ENCODE measurements around the gene OSBPL8.

Gene OSBPL8

DNA sequence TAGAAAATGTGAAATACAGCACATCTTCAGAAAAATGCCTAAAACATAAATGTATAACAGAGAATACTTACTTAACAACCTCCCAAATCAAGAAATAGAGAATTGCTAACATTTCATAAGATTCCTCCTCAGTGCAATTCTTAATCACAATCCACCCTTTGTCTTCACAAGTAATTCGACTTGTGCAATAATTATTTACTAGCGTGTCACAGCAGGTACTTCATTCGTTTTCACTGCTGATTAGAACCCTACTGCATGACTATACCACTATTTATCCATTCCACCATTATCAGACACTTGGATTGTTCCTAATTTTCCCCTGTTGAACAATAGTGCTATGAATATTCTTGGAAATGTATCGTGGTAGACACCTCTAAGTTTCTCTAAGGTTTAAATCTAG lies 146.4 kb downstream of the OSBPL8 start:
- Histone ChIP-seq H3K4me1 (ENCODE audit: control insufficient read depth, insufficient read depth, low read length) (peaks cover 7% of the 10 kb centered on the region), H3K9me3 (ENCODE audit: control insufficient read depth, low read length) (no peaks in the 10 kb centered on the region), H3K27me3 (replicated peaks; ENCODE audit: control insufficient read depth, insufficient read depth, low read length) (no peaks in the 10 kb centered on the region), H3K4me3 (ENCODE audit: low read length) (no peak overlapping the region), H3K36me3 (ENCODE audit: control insufficient read depth, insufficient read depth, low read length, severe bottlenecking) (no peaks in the 10 kb centered on the region), H3K9ac (ENCODE audit: low read length) (no peak overlapping the region)
- no peak for DNase-seq (ENCODE audit: low read depth)

DNA sequence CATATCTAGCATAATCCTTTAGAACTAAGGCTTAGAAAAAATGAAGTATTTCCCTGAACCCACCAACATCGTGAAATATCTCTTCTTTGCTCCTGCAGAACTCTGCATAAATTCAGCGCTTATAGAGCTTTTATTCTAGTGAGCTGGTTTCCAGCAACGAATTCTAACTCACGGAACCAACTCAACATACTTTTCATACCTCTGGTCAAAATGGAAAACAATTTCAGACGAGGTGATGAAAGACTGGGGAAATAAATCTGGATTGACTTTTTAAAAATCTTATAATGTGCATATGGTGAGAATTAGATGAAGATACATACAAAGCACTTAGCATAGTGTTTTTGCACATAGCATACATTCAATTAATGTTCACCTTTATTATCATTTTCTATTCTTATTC lies 148.8 kb downstream of the OSBPL8 start:
- DNase-seq (ENCODE audit: low read depth), result no peak
- no peak overlapping the region for H3K4me3 ChIP-seq (ENCODE audit: low read length)
- no peaks in the 10 kb centered on the region for H3K9me3 ChIP-seq (ENCODE audit: control insufficient read depth, low read length)
- H3K36me3 ChIP-seq (ENCODE audit: control insufficient read depth, insufficient read depth, low read length, severe bottlenecking), result peaks cover 6% of the 10 kb centered on the region
- peaks cover 7% of the 10 kb centered on the region for H3K4me1 ChIP-seq (ENCODE audit: control insufficient read depth, insufficient read depth, low read length)
- H3K27me3 ChIP-seq (replicated peaks; ENCODE audit: control insufficient read depth, insufficient read depth, low read length), result no peaks in the 10 kb centered on the region
- no peak overlapping the region for H3K9ac ChIP-seq (ENCODE audit: low read length)

GRCh38 chr12:76410371-76410770 lies 149.2 kb downstream of the OSBPL8 start:
- no peak for DNase-seq (ENCODE audit: low read depth)
- Histone ChIP-seq H3K9ac (ENCODE audit: low read length) (no peak overlapping the region), H3K36me3 (ENCODE audit: control insufficient read depth, insufficient read depth, low read length, severe bottlenecking) (peaks cover 6% of the 10 kb centered on the region), H3K9me3 (ENCODE audit: control insufficient read depth, low read length) (no peaks in the 10 kb centered on the region), H3K4me3 (ENCODE audit: low read length) (no peak overlapping the region), H3K4me1 (ENCODE audit: control insufficient read depth, insufficient read depth, low read length) (peaks cover 7% of the 10 kb centered on the region), H3K27me3 (replicated peaks; ENCODE audit: control insufficient read depth, insufficient read depth, low read length) (no peaks in the 10 kb centered on the region)

- Histone ChIP-seq H3K27me3 (replicated peaks; ENCODE audit: control insufficient read depth, insufficient read depth, low read length) (no peaks in the 10 kb centered on the region), H3K9ac (ENCODE audit: low read length) (no peak overlapping the region), H3K36me3 (ENCODE audit: control insufficient read depth, insufficient read depth, low read length, severe bottlenecking) (peaks cover 7% of the 10 kb centered on the region), H3K4me3 (ENCODE audit: low read length) (no peak overlapping the region), H3K4me1 (ENCODE audit: control insufficient read depth, insufficient read depth, low read length) (peaks cover 7% of the 10 kb centered on the region), H3K9me3 (ENCODE audit: control insufficient read depth, low read length) (no peaks in the 10 kb centered on the region)
- no peak for DNase-seq (ENCODE audit: low read depth)
Observed at GRCh38 chr12:76409074-76409473, 150.5 kb downstream of the OSBPL8 start.

DNA sequence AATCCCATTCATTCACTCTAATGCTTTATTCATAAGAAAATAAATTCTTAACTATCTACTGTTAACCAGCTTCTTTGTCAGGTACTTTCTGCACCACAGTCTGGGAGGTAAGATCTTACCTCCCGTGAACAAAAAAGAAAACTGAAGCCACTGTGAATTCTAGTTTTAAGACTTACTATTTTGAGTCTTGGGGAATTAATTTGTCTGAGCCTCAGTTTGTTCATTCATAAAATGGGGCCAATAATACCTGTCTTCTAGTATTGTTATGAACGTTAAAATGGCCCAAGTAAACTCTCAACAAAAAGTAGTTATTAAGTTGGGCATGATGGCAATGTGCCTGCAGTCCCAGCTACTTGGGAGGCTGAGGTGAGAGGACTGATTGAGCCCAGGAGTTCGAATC lies 151.9 kb downstream of the OSBPL8 start:
- no peak overlapping the region for H3K4me3 ChIP-seq (ENCODE audit: low read length)
- H3K9ac ChIP-seq (ENCODE audit: low read length), result no peak overlapping the region
- H3K36me3 ChIP-seq (ENCODE audit: control insufficient read depth, insufficient read depth, low read length, severe bottlenecking), result peaks cover 10% of the 10 kb centered on the region
- H3K4me1 ChIP-seq (ENCODE audit: control insufficient read depth, insufficient read depth, low read length), result peaks cover 7% of the 10 kb centered on the region
- H3K27me3 ChIP-seq (replicated peaks; ENCODE audit: control insufficient read depth, insufficient read depth, low read length), result no peaks in the 10 kb centered on the region
- H3K9me3 ChIP-seq (ENCODE audit: control insufficient read depth, low read length), result no peaks in the 10 kb centered on the region
- DNase-seq (ENCODE audit: low read depth), result no peak

- Histone ChIP-seq H3K4me3 (ENCODE audit: low read length) (no peak overlapping the region), H3K9ac (ENCODE audit: low read length) (no peak overlapping the region), H3K4me1 (ENCODE audit: control insufficient read depth, insufficient read depth, low read length) (no peaks in the 10 kb centered on the region), H3K27me3 (replicated peaks; ENCODE audit: control insufficient read depth, insufficient read depth, low read length) (no peaks in the 10 kb centered on the region), H3K9me3 (ENCODE audit: control insufficient read depth, low read length) (no peaks in the 10 kb centered on the region), H3K36me3 (ENCODE audit: control insufficient read depth, insufficient read depth, low read length, severe bottlenecking) (peaks cover 37% of the 10 kb centered on the region)
- no peak for DNase-seq (ENCODE audit: low read depth)
Observed at GRCh38 chr12:76402259-76402658, 157.3 kb downstream of the OSBPL8 start.

- H3K9me3 ChIP-seq (ENCODE audit: control insufficient read depth, low read length), result no peaks in the 10 kb centered on the region
Observed at GRCh38 chr12:76400136-76400535, 159.4 kb downstream of the OSBPL8 start.

DNA sequence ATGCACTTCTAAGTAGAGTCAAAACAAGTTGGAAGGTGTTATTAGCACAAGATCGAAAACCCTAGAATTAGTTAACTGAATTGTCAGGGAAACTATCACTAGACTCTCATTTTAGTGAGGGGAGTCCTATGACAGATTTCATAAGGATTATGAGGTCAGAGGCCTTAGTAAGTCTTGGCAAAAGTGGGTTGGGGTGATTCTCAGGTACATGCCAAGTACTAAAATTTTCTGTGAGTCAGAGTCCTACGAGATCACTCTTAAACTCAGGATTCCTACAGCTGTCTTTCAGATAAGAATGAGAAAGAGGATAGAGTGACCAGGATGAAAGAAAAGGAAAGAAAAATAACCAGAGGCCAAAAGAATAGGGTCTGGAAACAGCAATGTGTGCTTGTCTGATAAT lies 160.5 kb downstream of the OSBPL8 start:
- peaks cover 48% of the 10 kb centered on the region for H3K36me3 ChIP-seq (ENCODE audit: control insufficient read depth, insufficient read depth, low read length, severe bottlenecking)
- no peaks in the 10 kb centered on the region for H3K27me3 ChIP-seq (replicated peaks; ENCODE audit: control insufficient read depth, insufficient read depth, low read length)
- no peaks in the 10 kb centered on the region for H3K4me1 ChIP-seq (ENCODE audit: control insufficient read depth, insufficient read depth, low read length)
- H3K4me3 ChIP-seq (ENCODE audit: low read length), result no peak overlapping the region
- H3K9ac ChIP-seq (ENCODE audit: low read length), result no peak overlapping the region
- DNase-seq (ENCODE audit: low read depth), result no peak
- H3K9me3 ChIP-seq (ENCODE audit: control insufficient read depth, low read length), result no peaks in the 10 kb centered on the region

More at GRCh38 chr12:76400136-76400535, 159.4 kb downstream of the OSBPL8 start:
- Histone ChIP-seq H3K36me3 (ENCODE audit: control insufficient read depth, insufficient read depth, low read length, severe bottlenecking) (peaks cover 40% of the 10 kb centered on the region), H3K4me3 (ENCODE audit: low read length) (no peak overlapping the region), H3K27me3 (replicated peaks; ENCODE audit: control insufficient read depth, insufficient read depth, low read length) (no peaks in the 10 kb centered on the region), H3K4me1 (ENCODE audit: control insufficient read depth, insufficient read depth, low read length) (no peaks in the 10 kb centered on the region), H3K9ac (ENCODE audit: low read length) (no peak overlapping the region)
- DNase-seq (ENCODE audit: low read depth), result no peak

- no peaks in the 10 kb centered on the region for H3K9me3 ChIP-seq (ENCODE audit: control insufficient read depth, low read length)
- H3K4me3 ChIP-seq (ENCODE audit: low read length), result no peak overlapping the region
- peaks cover 47% of the 10 kb centered on the region for H3K36me3 ChIP-seq (ENCODE audit: control insufficient read depth, insufficient read depth, low read length, severe bottlenecking)
- H3K4me1 ChIP-seq (ENCODE audit: control insufficient read depth, insufficient read depth, low read length), result no peaks in the 10 kb centered on the region
- H3K9ac ChIP-seq (ENCODE audit: low read length), result no peak overlapping the region
- no peaks in the 10 kb centered on the region for H3K27me3 ChIP-seq (replicated peaks; ENCODE audit: control insufficient read depth, insufficient read depth, low read length)
- DNase-seq (ENCODE audit: low read depth), result peak; percentile 11
Observed at GRCh38 chr12:76398106-76398505, 161.5 kb downstream of the OSBPL8 start.

GRCh38 chr12:76391461-76391860 lies 168.1 kb downstream of the OSBPL8 start:
- Histone ChIP-seq H3K9ac (ENCODE audit: low read length) (no peak overlapping the region), H3K4me3 (ENCODE audit: low read length) (no peak overlapping the region), H3K4me1 (ENCODE audit: control insufficient read depth, insufficient read depth, low read length) (no peaks in the 10 kb centered on the region), H3K36me3 (ENCODE audit: control insufficient read depth, insufficient read depth, low read length, severe bottlenecking) (peaks cover 67% of the 10 kb centered on the region), H3K9me3 (ENCODE audit: control insufficient read depth, low read length) (no peaks in the 10 kb centered on the region), H3K27me3 (replicated peaks; ENCODE audit: control insufficient read depth, insufficient read depth, low read length) (no peaks in the 10 kb centered on the region)
- no peak for DNase-seq (ENCODE audit: low read depth)

DNA sequence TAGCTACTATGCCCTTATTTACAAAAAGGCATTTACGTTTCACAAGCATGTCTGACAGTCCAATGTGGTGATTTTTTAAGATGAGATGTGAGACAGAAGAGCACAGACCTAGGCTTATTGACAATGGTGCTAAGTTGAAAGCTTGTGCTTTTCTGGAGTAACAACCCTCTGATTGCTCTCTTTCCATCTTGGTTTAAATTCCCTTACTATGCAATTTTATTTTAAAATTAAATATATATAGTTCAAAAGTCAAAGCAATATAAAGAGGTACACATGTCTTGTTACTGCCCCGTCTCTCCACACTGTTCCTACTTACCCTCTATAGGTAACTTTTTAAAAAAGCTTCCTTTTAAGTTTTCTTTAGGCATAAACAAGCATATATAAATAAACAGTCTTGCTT lies 172.0 kb downstream of the OSBPL8 start:
- H3K9ac ChIP-seq (ENCODE audit: low read length), result no peak overlapping the region
- H3K27me3 ChIP-seq (replicated peaks; ENCODE audit: control insufficient read depth, insufficient read depth, low read length), result no peaks in the 10 kb centered on the region
- no peak for DNase-seq (ENCODE audit: low read depth)
- no peaks in the 10 kb centered on the region for H3K9me3 ChIP-seq (ENCODE audit: control insufficient read depth, low read length)
- H3K4me1 ChIP-seq (ENCODE audit: control insufficient read depth, insufficient read depth, low read length), result no peaks in the 10 kb centered on the region
- H3K4me3 ChIP-seq (ENCODE audit: low read length), result no peak overlapping the region
- peaks cover 82% of the 10 kb centered on the region for H3K36me3 ChIP-seq (ENCODE audit: control insufficient read depth, insufficient read depth, low read length, severe bottlenecking)

- no peaks in the 10 kb centered on the region for H3K27me3 ChIP-seq (replicated peaks; ENCODE audit: control insufficient read depth, insufficient read depth, low read length)
- H3K4me3 ChIP-seq (ENCODE audit: low read length), result no peak overlapping the region
- no peak overlapping the region for H3K9ac ChIP-seq (ENCODE audit: low read length)
- no peaks in the 10 kb centered on the region for H3K9me3 ChIP-seq (ENCODE audit: control insufficient read depth, low read length)
- peaks cover 63% of the 10 kb centered on the region for H3K36me3 ChIP-seq (ENCODE audit: control insufficient read depth, insufficient read depth, low read length, severe bottlenecking)
- no peak for DNase-seq (ENCODE audit: low read depth)
- no peaks in the 10 kb centered on the region for H3K4me1 ChIP-seq (ENCODE audit: control insufficient read depth, insufficient read depth, low read length)
Observed at GRCh38 chr12:76384560-76384959, 175.0 kb downstream of the OSBPL8 start.

Data from adipocyte (in vitro differentiated cells).